GM19438 (cell line): ENCODE results near the gene DENND5A.
A peak's percentile ranks its signal among the peaks of the same experiment; 100 is the strongest.

ENCODE experiments used
- ATAC-seq: cut with Tn5 transposase; IDR thresholded peaks from one replicate; pipeline ENCODE4 v1.9.1; 2021; ENCODE audit warnings: low read depth; ENCODE audit not compliant: unreplicated experiment

Gene DENND5A

GRCh38 chr11:9265211-9266131 is at the start of gene DENND5A:
Gene DENND5A (minus strand): TSS chr11:9265350. CDS start chr11:9265069, 281 bp downstream.
- peak; percentile 32 for ATAC-seq

DNA sequence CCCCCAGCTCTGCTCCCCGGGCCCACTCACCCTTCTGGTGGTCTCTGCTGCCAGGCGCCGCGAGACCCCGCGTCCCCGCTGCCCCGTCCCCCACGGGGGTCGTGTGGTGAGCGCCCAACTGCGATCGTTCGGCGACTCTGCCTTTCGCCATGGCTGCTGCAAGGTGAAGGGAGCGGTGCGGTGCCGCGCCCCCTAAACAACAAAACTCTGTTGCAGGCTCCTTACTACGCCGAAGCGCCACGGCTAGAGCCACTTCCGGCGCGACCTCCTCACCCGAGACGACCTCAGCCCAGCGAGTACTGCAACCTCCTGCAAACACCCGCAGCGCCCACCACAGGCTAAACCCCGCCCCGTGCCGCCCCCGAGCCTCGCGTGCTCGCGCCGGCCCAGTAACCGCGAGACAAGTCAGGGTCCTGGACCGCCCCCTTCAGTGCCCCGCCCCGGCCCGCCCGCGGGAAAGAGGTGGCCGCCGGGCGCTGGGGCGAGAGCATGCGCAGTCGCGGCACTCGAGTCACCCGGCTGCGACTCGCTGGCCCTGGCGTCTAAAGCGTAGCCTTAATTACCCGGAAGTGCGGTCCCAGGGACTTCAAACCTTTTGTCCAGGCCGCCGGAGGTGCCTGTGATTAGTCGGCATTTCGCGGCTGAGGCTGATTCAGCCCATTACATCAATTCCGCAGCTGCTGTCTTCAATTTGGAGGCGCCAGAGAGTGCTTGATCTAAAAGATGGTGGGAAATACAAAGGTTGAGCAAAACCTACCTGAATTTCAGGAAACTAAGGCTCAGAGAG is 49.3 kb upstream of the DENND5A start, which contains the start of gene TMEM41B:
TSS of gene TMEM41B (minus strand) at position 303 of the 787 bp plus-strand sequence. CDS start at position 151, 152 bp downstream.
- ATAC-seq: peak; percentile 98

DNA sequence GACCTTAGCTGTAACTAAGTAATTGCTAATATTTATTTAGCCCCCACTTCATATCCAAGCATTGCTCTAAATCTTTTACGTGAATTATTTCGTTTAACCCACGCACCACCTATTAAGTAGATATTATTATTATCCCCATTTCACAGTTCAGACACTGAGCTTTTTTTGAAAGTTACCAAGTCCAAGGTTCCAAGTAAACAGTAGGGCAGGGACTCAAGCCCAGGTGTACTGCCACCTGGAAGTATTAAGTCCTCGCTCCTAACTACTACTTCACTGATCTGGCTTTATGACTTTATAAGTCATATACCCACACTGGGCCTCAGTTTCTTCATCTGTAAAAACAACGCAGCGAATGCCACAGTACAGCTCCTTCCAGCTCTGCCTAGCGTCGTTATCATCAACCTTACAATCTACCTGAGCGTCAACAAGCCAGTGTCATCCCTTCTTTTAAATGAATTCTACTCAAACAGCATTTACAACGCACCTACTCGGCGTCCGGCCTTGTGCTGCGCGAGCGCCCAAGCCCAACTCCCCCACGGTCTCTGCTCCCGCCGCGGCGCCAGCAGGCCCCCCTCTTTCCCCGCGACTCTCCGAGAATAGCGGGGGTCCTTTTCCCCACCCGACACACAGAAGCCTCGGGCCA is 48.6 kb upstream of the DENND5A start:
- peak; percentile 3 for ATAC-seq

- ATAC-seq: no peak
Measured at GRCh38 chr11:9310485-9311090, 45.4 kb upstream of the DENND5A start.

DNA sequence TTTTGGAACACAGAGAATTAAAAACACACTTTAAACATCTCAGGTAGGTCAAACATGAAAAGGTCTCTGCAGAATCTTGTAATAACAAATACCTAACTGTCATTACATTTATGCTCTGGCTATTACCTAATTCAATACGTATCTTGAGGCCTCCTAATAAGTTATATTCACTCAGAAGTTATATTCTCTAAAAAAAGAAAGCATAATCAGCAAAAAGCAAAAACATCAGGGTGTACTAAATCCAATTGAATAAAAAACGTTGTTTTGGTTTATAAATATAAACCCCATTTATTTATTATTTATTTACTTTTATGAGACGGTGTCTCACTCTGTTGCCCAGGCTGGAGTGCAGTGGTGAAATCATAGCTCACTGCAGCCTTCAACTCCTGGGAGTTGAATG is 39.0 kb upstream of the DENND5A start:
- ATAC-seq: no peak

DNA sequence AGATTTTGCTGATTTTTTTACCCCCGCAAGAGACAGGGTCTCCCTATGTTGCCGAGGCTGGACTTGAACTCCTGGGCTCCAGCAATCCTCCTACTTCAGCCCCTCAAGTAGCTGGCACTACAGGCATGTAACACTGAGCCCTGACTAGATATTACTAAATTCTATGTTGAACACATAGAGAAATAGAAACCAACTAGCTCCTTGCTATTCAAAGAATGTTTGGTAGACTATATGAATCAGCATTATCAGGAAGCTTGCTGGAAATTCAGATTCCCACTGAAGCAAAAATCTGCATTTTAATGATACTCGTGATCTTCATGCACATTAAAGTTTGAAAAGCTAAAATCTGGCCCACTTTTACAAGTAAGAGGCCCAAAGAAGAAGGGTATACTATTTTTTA is 37.3 kb upstream of the DENND5A start:
- ATAC-seq: no peak

DNA sequence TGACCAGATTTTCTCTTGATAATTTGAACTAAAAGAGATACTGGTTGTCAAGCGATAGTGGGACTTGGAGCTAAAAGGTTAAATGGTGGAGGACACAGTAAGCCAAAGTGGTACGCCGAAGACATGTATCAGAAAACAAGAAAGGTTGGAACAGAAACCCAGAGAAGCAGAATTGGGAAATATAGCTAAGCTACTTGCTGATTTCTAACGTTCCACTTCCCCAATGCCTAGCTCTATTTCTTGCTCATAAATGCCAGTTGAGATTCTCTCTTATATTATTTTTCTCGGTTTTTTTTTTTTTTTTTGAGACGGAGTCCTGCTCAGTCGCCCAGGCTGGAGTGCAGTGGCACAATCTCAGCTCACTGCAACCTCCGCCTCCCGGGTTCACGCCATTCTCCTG is 36.6 kb upstream of the DENND5A start:
- no peak for ATAC-seq

DNA sequence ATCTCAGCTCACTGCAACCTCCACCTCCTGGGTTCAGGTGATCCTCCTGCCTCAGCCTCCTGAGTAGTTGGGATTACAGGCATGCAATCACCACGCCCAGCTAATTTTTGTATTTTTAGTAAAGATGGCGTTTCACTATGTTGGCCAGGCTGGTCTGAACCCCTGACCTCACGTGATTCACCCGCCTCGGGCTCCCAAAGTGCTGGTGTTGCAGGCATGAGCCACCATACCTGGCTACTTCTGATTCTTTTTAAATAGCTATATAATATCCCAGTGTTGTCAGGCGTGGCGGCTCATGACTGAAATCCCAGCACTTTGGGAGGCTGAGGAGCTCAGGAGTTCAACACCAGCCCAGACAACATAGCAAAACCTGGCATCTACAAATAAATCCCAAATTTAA is 28.5 kb upstream of the DENND5A start:
- ATAC-seq: no peak

GRCh38 chr11:9285850-9286587 is 20.9 kb upstream of the DENND5A start:
- ATAC-seq: no peak

DNA sequence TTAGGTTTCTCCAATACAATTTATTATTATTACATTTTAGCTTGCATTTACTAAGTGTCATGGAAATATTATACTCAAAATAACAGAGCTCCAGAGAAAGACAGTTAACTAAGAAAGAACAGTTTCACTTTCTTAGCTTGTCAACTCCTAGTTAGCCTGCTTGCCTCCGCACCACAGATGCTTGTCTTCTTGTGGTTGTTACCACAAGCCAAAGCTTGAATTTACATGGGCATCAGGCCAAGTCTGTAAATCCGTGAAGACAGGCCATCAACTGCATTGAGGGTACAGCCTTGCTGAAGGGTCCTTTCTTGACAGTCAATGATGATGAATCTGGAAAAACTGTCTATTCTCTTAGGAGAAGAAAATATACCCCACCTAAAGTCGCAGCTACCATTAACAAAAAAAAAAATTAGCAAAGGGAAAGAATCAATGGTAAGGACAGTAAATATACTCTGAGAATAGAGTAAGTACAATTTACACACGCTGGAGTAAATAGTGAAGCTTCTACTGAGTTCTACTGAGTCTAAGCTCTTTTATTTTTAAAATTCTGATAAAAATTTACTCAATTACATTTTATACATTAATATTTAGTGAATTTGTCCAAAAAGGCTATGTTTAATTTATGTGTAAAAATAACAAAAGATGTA is 15.6 kb upstream of the DENND5A start:
- ATAC-seq: peak; percentile 93

DNA sequence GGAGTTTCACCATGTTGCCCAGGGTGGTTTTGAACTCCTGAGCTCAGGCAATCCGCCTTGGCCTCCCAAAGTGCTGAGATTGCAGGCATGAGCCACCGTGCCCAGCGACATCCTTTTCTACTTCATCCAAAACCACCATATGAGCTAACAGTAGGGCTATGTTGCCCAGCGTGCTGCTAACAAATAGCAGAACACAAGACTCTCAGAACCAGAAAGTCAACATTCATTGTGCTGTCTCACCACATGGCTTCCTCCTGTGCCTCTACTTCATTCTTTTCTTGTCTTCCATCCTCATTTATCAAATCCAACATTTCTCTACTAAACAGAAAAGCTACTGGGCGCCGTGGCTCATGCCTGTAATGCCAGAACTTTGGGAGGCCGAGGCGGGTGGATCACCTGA is 12.0 kb upstream of the DENND5A start:
- no peak for ATAC-seq

GRCh38 chr11:9276571-9276970 is 11.4 kb upstream of the DENND5A start:
- ATAC-seq: no peak

DNA sequence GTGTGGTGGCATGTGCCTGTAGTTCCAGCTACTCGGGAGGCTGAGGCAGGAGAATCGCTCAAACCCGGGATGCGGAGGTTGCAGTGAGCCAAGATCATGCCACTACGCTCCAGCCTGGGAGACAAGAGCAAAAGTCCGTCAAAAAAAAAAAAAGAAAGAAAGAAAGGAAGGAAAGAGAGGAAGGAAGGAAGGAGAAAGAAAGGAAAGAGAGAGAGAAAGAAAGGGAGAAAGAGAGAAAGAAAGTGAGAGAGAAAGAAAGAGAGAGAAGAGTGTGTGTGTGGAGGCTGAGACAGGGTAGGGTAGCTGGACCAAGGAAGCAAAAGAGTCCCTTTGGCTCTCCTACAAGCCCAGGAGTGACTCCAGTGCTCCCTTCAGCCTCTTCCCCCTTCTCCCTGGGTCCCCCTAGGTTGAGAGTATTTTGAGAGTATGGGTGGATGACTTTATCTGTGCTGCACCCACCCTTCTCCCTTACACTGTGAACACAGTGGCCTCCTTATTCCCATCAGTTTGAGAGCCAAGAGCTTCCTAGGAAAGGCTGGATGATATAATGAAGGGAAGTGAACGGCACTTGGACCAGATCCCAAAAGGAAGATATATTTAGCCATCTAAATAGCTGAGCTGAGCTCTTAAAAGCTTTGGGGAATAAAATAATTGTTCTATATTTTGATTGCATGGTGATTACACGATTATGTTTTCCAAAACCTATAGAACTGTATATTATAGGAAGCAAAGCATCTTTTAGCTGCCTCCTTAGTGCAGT is 9.5 kb upstream of the DENND5A start:
- ATAC-seq: no peak

DNA sequence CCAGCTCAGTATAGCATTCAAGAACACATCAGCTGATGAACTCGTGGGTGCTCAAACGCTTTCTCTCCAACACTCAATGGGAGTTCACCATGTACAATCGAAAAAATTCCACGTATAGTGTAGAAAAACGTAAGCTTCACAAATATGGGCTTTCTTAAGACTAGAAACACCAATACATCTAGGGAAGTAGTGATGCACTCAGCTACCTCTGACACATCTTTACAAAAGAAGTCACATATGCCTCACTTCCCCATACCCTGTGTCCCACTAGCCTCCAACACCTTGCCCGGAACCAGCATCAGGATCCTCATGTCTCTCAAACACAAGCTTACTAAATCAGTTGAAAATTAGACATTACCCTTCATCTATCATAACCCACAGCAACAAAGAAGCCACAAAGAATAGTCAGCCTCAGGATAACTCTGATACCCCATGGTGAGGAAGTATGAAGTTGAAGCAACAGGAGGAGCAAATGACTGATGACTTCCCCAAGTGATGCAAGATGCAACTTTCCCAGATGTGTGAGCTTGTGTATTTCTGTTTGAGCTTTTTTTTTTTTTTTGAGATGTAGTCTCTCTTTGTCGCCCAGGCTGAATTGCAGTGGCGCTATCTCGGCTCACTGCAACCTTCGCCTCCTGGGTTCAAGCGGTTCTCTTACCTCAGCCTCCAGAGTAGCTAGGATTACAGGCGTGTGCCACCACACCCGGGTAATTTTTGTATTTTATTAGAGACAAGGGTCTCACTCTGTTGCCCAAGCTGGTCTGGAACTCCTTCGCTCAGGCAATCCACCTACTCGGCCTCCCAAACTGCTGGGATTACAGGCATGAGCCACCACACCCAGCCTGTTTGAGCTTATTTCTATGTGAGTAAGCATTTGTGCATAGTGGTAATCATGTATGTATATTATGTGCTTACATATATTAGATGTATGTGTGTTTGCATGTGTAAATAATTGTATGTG is 8.5 kb upstream of the DENND5A start:
- no peak for ATAC-seq

DNA sequence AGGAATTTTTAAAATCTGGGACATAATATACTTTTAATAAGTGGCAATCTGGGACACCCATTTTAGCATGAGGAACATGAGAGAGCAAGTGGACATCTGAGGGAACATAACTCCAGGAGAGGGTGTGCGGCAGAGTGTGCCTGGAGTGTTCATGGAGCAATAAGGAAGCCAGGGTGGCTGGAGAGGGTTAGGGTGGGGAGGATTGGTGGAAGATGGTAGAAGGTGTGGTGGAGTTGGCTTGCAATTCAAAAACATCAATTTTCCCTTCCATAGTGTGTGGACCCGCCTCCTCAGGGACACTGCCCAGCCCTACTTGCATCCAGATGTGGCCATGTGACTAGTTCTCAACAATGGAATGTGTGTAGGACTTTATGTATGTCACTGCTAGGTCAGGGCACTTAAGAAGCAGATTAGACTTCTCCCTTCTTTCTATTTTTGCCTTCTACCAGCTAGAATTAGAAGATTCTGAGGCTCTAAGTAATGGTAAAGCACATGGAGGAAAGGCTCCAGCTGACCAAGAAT is 4.4 kb upstream of the DENND5A start:
- no peak for ATAC-seq

DNA sequence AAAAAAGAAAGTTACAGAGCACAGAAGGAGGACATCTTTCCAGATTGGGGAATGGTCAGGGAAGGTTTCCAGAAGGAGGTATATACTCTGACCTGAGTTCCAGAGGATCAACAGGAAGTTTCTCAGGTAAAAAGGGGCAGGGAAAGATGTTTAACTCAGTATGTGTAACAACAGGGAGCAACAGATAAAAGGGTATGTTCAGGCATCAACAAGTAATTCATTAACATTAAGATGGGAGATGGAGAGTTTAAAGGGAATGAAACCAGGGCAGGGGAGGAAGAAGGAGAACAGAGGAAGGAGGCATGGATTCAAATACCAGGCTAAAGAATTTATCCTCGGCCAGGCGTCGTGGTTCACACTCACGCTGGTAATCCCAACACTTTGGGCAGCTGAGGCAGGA is 2.5 kb upstream of the DENND5A start:
- no peak for ATAC-seq

DNA sequence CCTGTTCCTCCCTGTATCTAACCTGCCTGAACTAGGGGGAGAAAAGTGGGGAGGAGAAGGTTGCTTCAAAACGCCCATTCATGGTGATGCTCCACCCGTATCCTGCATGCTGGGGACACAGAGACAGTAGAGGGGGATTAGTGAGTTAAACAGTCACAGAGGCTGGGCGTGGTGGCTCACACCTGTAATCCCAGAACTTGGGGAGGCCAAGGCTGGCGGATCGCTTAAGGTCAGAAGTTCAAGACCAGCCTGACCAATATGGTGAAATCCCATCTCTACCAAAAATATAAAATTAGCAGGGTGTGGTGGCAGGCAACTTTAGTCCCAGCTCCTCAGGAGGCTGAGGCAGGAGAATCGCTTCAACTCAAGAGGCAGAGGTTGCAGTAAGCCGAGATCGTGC is 1.8 kb upstream of the DENND5A start:
- ATAC-seq: no peak
